Thyroid gland (tissue), 4 donors: ENCODE data around the gene SNX8. TPM values are rescaled to one million over a fixed set of nuclear protein-coding genes. Genes with fewer than 3 reads are reported as not detected.
"Not testable (repeated sequence)": the region's sequence is repeated elsewhere in the genome, so short reads cannot be mapped to it uniquely, and the experiment has no call there.

ENCODE experiments used
- DNase-seq, 2 donors: peaks; one replicate each; pipeline ENCODE4 v3.0.0-alpha.2; 2019
- H3K27ac ChIP-seq, 3 donors: fragments of 200-600 bp; sonication (generic); 1 replicate in 2 of 3; 2 replicates in 1 of 3; pipeline ENCODE4 v1.5.1; 2016 to 2019; ENCODE audit warnings: mild to moderate bottlenecking in 1 of 3, moderate library complexity in 1 of 3
- H3K27me3 ChIP-seq: fragments of 200-600 bp; sonication (generic); one replicate; pipeline ENCODE4 v1.5.1; 2019
- H3K36me3 ChIP-seq, 2 donors: fragments of 200-600 bp; sonication (generic); one replicate each; pipeline ENCODE4 v1.5.1; 2016 to 2019
- H3K4me1 ChIP-seq, 2 donors: fragments of 200-600 bp; sonication (generic); one replicate each; pipeline ENCODE4 v1.5.1; 2017 to 2019
- H3K4me3 ChIP-seq, 3 donors: fragments of 200-600 bp; sonication (generic); replicated peaks in 1 of 3; 1 replicate in 2 of 3; 2 replicates in 1 of 3; pipeline ENCODE4 v1.5.1; 2016; ENCODE audit warnings: mild to moderate bottlenecking in 1 of 3
- H3K9me3 ChIP-seq: fragments of 200-600 bp; sonication (generic); one replicate; pipeline ENCODE4 v1.5.1; 2017
- CTCF ChIP-seq, 6 experiments: fragments of 200-600 bp in 3 of 6; fragments of 450-650 bp in 3 of 6; sonication (generic) in 3 of 6; IDR thresholded peaks; one replicate each; pipeline ENCODE4 v1.5.1; 2016 to 2019; ENCODE audit warnings: antibody characterized with exemption in 6 of 6, mild to moderate bottlenecking in 2 of 6, inconsistent platforms in 1 of 6, moderate library complexity in 1 of 6
- POLR2A ChIP-seq, 2 donors: fragments of 450-650 bp; IDR thresholded peaks; one replicate each; pipeline ENCODE4 v1.6.1; 2017; ENCODE audit warnings: antibody characterized with exemption in 2 of 2, mild to moderate bottlenecking in 2 of 2, moderate library complexity in 1 of 2
- WGBS, 2 donors: methylation state at CpG; one replicate each; pipeline ENCODE4 v1.1.5; 2017; 5-methylcytosine and 5-hydroxymethylcytosine counted together
- intact Hi-C: fragments of 100-400 bp; cut with DNase I; formaldehyde crosslinking; loops from one replicate; pipeline ENCODE4 v1.15.1; 2023
- total RNA-seq, 4 donors: library from RNA; depleted of rRNA; stranded (reverse); fragments of >200 nt; gene quantifications; one replicate each; pipeline ENCODE4 v1.2.3, GENCODE V29; 2016

The SNX8 gene
- total RNA-seq, 4 donors from 2014 or later, result 12.0 to 40.5 (median 23.4) TPM

GRCh38 chr7:2350055-2350454 is 35.8 kb upstream of the SNX8 start:
- no peak for DNase-seq

GRCh38 chr7:2347351-2348063 is 33.3 kb upstream of the SNX8 start:
- H3K27ac ChIP-seq, result peak overlapping the region in 2 of 3 donors; percentile 17 to 37
- DNase-seq, result not testable (repeated sequence)

More at GRCh38 chr7:2350055-2350454, 35.8 kb upstream of the SNX8 start:
- Histone ChIP-seq H3K9me3 (no peaks in the 10 kb centered on the region), H3K4me1 (peaks cover 3 to 6% of the 10 kb centered on the region in 2 donors), H3K36me3 (no peaks in the 10 kb centered on the region), H3K27ac (no peak overlapping the region), H3K27me3 (no peaks in the 10 kb centered on the region), H3K4me3 (no peak overlapping the region)
- 92% methylated on average over 9 of the region's 9 CpGs for WGBS, 2 donors
- TF ChIP-seq CTCF (IDR thresholded peaks at IDR 0.05) (no peak), POLR2A (IDR thresholded peaks at IDR 0.05) (no peak)
- intact Hi-C loops, result loop anchor here (10.0 kb wide), 2 partner anchors 105 to 775 kb away; partner anchors contain the start of genes MRM2, NUDT1 and PSMG3

GRCh38 chr7:2336626-2337299 is 22.5 kb upstream of the SNX8 start:
- Histone ChIP-seq H3K9me3 (no peaks in the 10 kb centered on the region), H3K27me3 (no peaks in the 10 kb centered on the region), H3K36me3 (no peaks in the 10 kb centered on the region), H3K4me3 (no peak overlapping the region), H3K27ac (no peak overlapping the region), H3K4me1 (no peaks in the 10 kb centered on the region)
- no peak for TF ChIP-seq CTCF (IDR thresholded peaks at IDR 0.05)
- TF ChIP-seq POLR2A (IDR thresholded peaks at IDR 0.05), result no peak
- intact Hi-C loops, result no loop called here
- 94 to 96% methylated on average over 20 of the region's 20 CpGs for WGBS, 2 donors
- no peak for DNase-seq

More at GRCh38 chr7:2347351-2348063, 33.3 kb upstream of the SNX8 start:
- 87 to 92% methylated on average over 15 of the region's 15 CpGs for WGBS, 2 donors
- H3K27me3 ChIP-seq, H3K9me3 ChIP-seq, H3K4me3 ChIP-seq, H3K4me1 ChIP-seq, H3K36me3 ChIP-seq: not testable (repeated sequence)
- intact Hi-C loops, result loop anchor here (10.0 kb wide), 1 partner anchor 683 kb away; no protein-coding TSS in a partner anchor

- H3K9me3 ChIP-seq, DNase-seq, H3K4me3 ChIP-seq, H3K27ac ChIP-seq, H3K27me3 ChIP-seq, intact Hi-C loops, H3K36me3 ChIP-seq, H3K4me1 ChIP-seq: not testable (repeated sequence)
- 94 to 99% methylated on average over 4 of the region's 4 CpGs for WGBS, 2 donors
Observed at GRCh38 chr7:2332606-2333231, 18.5 kb upstream of the SNX8 start.

GRCh38 chr7:2331707-2332106 is 17.5 kb upstream of the SNX8 start:
- Histone ChIP-seq H3K36me3 (no peaks in the 10 kb centered on the region), H3K9me3 (no peaks in the 10 kb centered on the region), H3K4me3 (no peak overlapping the region), H3K4me1 (no peaks in the 10 kb centered on the region), H3K27ac (no peak overlapping the region), H3K27me3 (no peaks in the 10 kb centered on the region)
- whole genome bisulfite sequencing, 2 donors, result 90 to 91% methylated on average over 6 of the region's 6 CpGs
- no peak for DNase-seq
- TF ChIP-seq CTCF (IDR thresholded peaks at IDR 0.05), result no peak
- TF ChIP-seq POLR2A (IDR thresholded peaks at IDR 0.05), result no peak
- intact Hi-C loops, result no loop called here

- Histone ChIP-seq H3K27ac (no peak overlapping the region), H3K9me3 (no peaks in the 10 kb centered on the region), H3K4me3 (no peak overlapping the region), H3K27me3 (no peaks in the 10 kb centered on the region), H3K36me3 (no peaks in the 10 kb centered on the region), H3K4me1 (no peaks in the 10 kb centered on the region)
- TF ChIP-seq CTCF (IDR thresholded peaks at IDR 0.05), result no peak
- TF ChIP-seq POLR2A (IDR thresholded peaks at IDR 0.05), result no peak
- no peak for DNase-seq
- WGBS, 2 donors, result 71 to 93% methylated on average over 1 to 2 of the region's 2 CpGs
- intact Hi-C loops, result no loop called here
Observed at GRCh38 chr7:2330493-2330892, 16.3 kb upstream of the SNX8 start.
